Right lung (tissue), 10 donors: ENCODE results near the gene IRAK4. TPM values are rescaled to one million over a fixed set of nuclear protein-coding genes. Genes with fewer than 3 reads are reported as not detected.
"Not testable (repeated sequence)": the region's sequence is repeated elsewhere in the genome, so short reads cannot be mapped to it uniquely, and the experiment has no call there.

Experiments
- DNase-seq, 2 donors: peaks; one replicate each; pipeline ENCODE4 v3.0.0-alpha.2; 2013
- long read RNA-seq, 8 donors: transcript quantifications; one replicate each; lab custom pipeline, GENCODE V29; 2026
- polyA plus RNA-seq, 5 donors: library from polyadenylated mRNA; unstranded; fragments of 120-200 nt; gene quantifications; one replicate each; pipeline versions ENCODE4 v1.2.1 to v1.2.3, GENCODE V29; 2013; ENCODE audit warnings: inconsistent platforms in 1 of 5, low replicate concordance in 1 of 5; ENCODE audit not compliant: insufficient read length in 5 of 5, insufficient read depth in 1 of 5

IRAK4 gene
- 10 to 100 TPM; 10.5 to 23.4 (median 16.5) TPM for polyA plus RNA-seq
- long read RNA-seq, donor 1, full-length matches to known transcripts, result 3 of 3 reads
- long read RNA-seq, donor 1, partial matches to known transcripts, result 0 of 3 reads
- long read RNA-seq, donor 1, other reads (novel, unspliced or antisense), result 0 of 3 reads
- long read RNA-seq, donor 2, result 0 reads
- long read RNA-seq, donor 3, partial matches to known transcripts, result 135 of 136 reads
- long read RNA-seq, donor 3, other reads (novel, unspliced or antisense), result 0 of 136 reads
- long read RNA-seq, donor 4, partial matches to known transcripts, result 0 of 1 reads
- long read RNA-seq, donor 4, other reads (novel, unspliced or antisense), result 0 of 1 reads
- long read RNA-seq, donor 5, full-length matches to known transcripts, result 2 of 2 reads
- long read RNA-seq, donor 5, partial matches to known transcripts, result 0 of 2 reads
- long read RNA-seq, donor 5, other reads (novel, unspliced or antisense), result 0 of 2 reads
- long read RNA-seq, donor 6, full-length matches to known transcripts, result 3 of 3 reads
- long read RNA-seq, donor 6, partial matches to known transcripts, result 0 of 3 reads
- long read RNA-seq, donor 6, other reads (novel, unspliced or antisense), result 0 of 3 reads
- long read RNA-seq, donor 7, partial matches to known transcripts, result 0 of 1 reads
- long read RNA-seq, donor 7, other reads (novel, unspliced or antisense), result 0 of 1 reads
- long read RNA-seq, donor 8, partial matches to known transcripts, result 6 of 6 reads
- long read RNA-seq, donor 8, other reads (novel, unspliced or antisense), result 0 of 6 reads

- DNase-seq, result peak; percentile 95 to 97
These were observed at the start of gene IRAK4, which contains the start of gene PUS7L for GRCh38 chr12:43758728-43759563. TSS of gene IRAK4 (plus strand) at chr12:43758951. CDS start at chr12:43768112, 9,161 bp downstream. TSS of gene PUS7L (minus strand) at chr12:43758790. CDS start at chr12:43755245, 3,545 bp downstream.

GRCh38 chr12:43711348-43711747 is 47.4 kb upstream of the IRAK4 start:
- DNase-seq, result no peak

- no peak for DNase-seq
These were observed 36.1 kb upstream of the IRAK4 start for GRCh38 chr12:43722621-43723020.

GRCh38 chr12:43723134-43723533 is 35.6 kb upstream of the IRAK4 start:
- no peak for DNase-seq

GRCh38 chr12:43728117-43728516 is 30.6 kb upstream of the IRAK4 start:
- DNase-seq, result no peak

GRCh38 chr12:43728698-43729097 is 30.1 kb upstream of the IRAK4 start:
- DNase-seq, result no peak

- DNase-seq, result no peak
These were observed 28.5 kb upstream of the IRAK4 start for GRCh38 chr12:43730283-43730682.

- DNase-seq, result no peak
These were observed 25.1 kb upstream of the IRAK4 start for GRCh38 chr12:43733687-43734086.

GRCh38 chr12:43736927-43737440 is 21.8 kb upstream of the IRAK4 start:
- DNase-seq, result no peak

- DNase-seq, result no peak
These were observed 21.1 kb upstream of the IRAK4 start for GRCh38 chr12:43737646-43738045.

- no peak for DNase-seq
These were observed 18.1 kb upstream of the IRAK4 start for GRCh38 chr12:43740511-43741100.

GRCh38 chr12:43742106-43742505 is 16.6 kb upstream of the IRAK4 start:
- DNase-seq, result no peak

GRCh38 chr12:43744826-43745225 is 13.9 kb upstream of the IRAK4 start:
- no peak for DNase-seq

GRCh38 chr12:43749016-43749415 is 9.7 kb upstream of the IRAK4 start:
- DNase-seq, result no peak

- DNase-seq, result no peak
These were observed 7.9 kb upstream of the IRAK4 start for GRCh38 chr12:43750814-43751213.

- DNase-seq, result not testable (repeated sequence)
These were observed 7.4 kb upstream of the IRAK4 start for GRCh38 chr12:43751360-43751759.

- DNase-seq, result no peak
These were observed 4.7 kb upstream of the IRAK4 start for GRCh38 chr12:43754015-43754414.

GRCh38 chr12:43758247-43758727 is 464 bp upstream of the IRAK4 start:
- peak in 1 of 2 donors; percentile 48 for DNase-seq

GRCh38 chr12:43760396-43760795 is 1.6 kb downstream of the IRAK4 start:
- no peak for DNase-seq

- DNase-seq, result no peak
These were observed 2.7 kb downstream of the IRAK4 start for GRCh38 chr12:43761500-43761899.

GRCh38 chr12:43762596-43762995 is 3.8 kb downstream of the IRAK4 start:
- no peak for DNase-seq
